Neural cell (in vitro differentiated cells): Measurements from ENCODE around the gene SCN3B. TPM values are rescaled to one million over a fixed set of nuclear protein-coding genes. Genes with fewer than 3 reads are reported as not detected.

Experiments used
- H2AFZ ChIP-seq: fragments of 200-600, 300-800 bp; sonication (generic), shearing (Covaris generic); 2 replicates; pipeline ENCODE4 v1.6.0; 2014; ENCODE audit warnings: low read depth, mild to moderate bottlenecking, antibody characterized with exemption, low read length, moderate library complexity
- H3F3A ChIP-seq: fragments of 200-600 bp; shearing (Covaris generic); 2 replicates; pipeline ENCODE4 v1.6.1; 2016; ENCODE audit warnings: mild to moderate bottlenecking, moderate library complexity, mixed read lengths, antibody characterized with exemption, low read length; ENCODE audit not compliant: insufficient read depth, poor library complexity, severe bottlenecking
- H3K27ac ChIP-seq: fragments of 200-600, 300-800 bp; sonication (generic), shearing (Covaris generic); 2 replicates; pipeline ENCODE4 v1.5.1; 2014; ENCODE audit warnings: mild to moderate bottlenecking, low read length, moderate library complexity
- H3K27me3 ChIP-seq: fragments of 300-800, 200-600 bp; sonication (generic), shearing (Covaris generic); 2 replicates; pipeline ENCODE4 v1.6.0; 2014; ENCODE audit warnings: mild to moderate bottlenecking, low read depth, low read length, moderate library complexity; ENCODE audit not compliant: insufficient read depth
- H3K36me3 ChIP-seq: fragments of 300-800, 200-600 bp; sonication (generic), shearing (Covaris generic); 2 replicates; pipeline ENCODE4 v1.5.1; 2014; ENCODE audit warnings: mild to moderate bottlenecking, antibody characterized with exemption, low read length, moderate library complexity; ENCODE audit not compliant: insufficient read depth
- H3K4me2 ChIP-seq: fragments of 300-800, 200-600 bp; sonication (generic), shearing (Covaris generic); 2 replicates; pipeline ENCODE4 v1.6.0; 2014; ENCODE audit warnings: mild to moderate bottlenecking, low read length
- H3K4me3 ChIP-seq: fragments of 300-800, 200-600 bp; sonication (generic), shearing (Covaris generic); 2 replicates; pipeline ENCODE4 v1.5.1; 2014; ENCODE audit warnings: mild to moderate bottlenecking, low read length, moderate library complexity
- H3K79me2 ChIP-seq: fragments of 200-600 bp; shearing (Covaris generic); replicated peaks from 2 replicates; pipeline ENCODE4 v1.6.0; 2014; ENCODE audit warnings: mild to moderate bottlenecking, low read length, moderate library complexity; ENCODE audit not compliant: insufficient read depth
- H3K9ac ChIP-seq: fragments of 300-800, 200-600 bp; sonication (generic), shearing (Covaris generic); 2 replicates; pipeline ENCODE4 v1.6.1; 2016; ENCODE audit warnings: mild to moderate bottlenecking, low read length, mixed read lengths
- H3K9me2 ChIP-seq: fragments of 200-600 bp; shearing (Covaris generic); 2 replicates; pipeline ENCODE4 v1.6.1; 2016; ENCODE audit warnings: mild to moderate bottlenecking, low read length, mixed read lengths; ENCODE audit not compliant: insufficient read depth
- H3K9me3 ChIP-seq: fragments of 200-600, 300-800 bp; sonication (generic), shearing (Covaris generic); 2 replicates; pipeline ENCODE4 v1.6.1; 2016; ENCODE audit warnings: mild to moderate bottlenecking, mixed run types, low read length, moderate library complexity, mixed read lengths
- H4K20me1 ChIP-seq: fragments of 200-600 bp; shearing (Covaris generic); 2 replicates; pipeline ENCODE4 v1.6.1; 2016; ENCODE audit warnings: mild to moderate bottlenecking, mixed run types; ENCODE audit not compliant: insufficient read depth
- CTCF ChIP-seq: fragments of 450-650 bp; IDR thresholded peaks from 2 replicates; pipeline ENCODE4 v1.5.1; 2014; ENCODE audit warnings: antibody characterized with exemption, mild to moderate bottlenecking, moderate library complexity; ENCODE audit not compliant: poor library complexity, severe bottlenecking
- EP300 ChIP-seq: fragments of 450-650 bp; conservative IDR thresholded peaks from 2 replicates; pipeline ENCODE4 v1.6.1; 2014; ENCODE audit warnings: antibody characterized with exemption, mild to moderate bottlenecking, moderate library complexity; ENCODE audit not compliant: poor library complexity, severe bottlenecking
- EZH2 ChIP-seq: fragments of 200-600, 300-800 bp; shearing (Covaris generic), sonication (generic); IDR thresholded peaks from 2 replicates; pipeline ENCODE4 v1.6.1; 2014; ENCODE audit warnings: antibody characterized with exemption, low read length, borderline replicate concordance, mild to moderate bottlenecking; ENCODE audit not compliant: insufficient read depth, poor library complexity, severe bottlenecking
- MXI1 ChIP-seq: fragments of 450-650 bp; conservative IDR thresholded peaks from 2 replicates; pipeline ENCODE4 v1.6.1; 2014; ENCODE audit warnings: antibody characterized with exemption, mild to moderate bottlenecking; ENCODE audit not compliant: poor library complexity, severe bottlenecking
- POLR2AphosphoS5 ChIP-seq: IDR thresholded peaks from 2 replicates; pipeline ENCODE4 v1.6.1; 2012
- RAD21 ChIP-seq: fragments of 450-650 bp; conservative IDR thresholded peaks from 2 replicates; pipeline ENCODE4 v1.6.1; 2014; ENCODE audit warnings: antibody characterized with exemption, mild to moderate bottlenecking, moderate library complexity
- SMC3 ChIP-seq: fragments of 450-650 bp; conservative IDR thresholded peaks from 2 replicates; pipeline ENCODE4 v1.6.1; 2014; ENCODE audit warnings: antibody characterized with exemption, mild to moderate bottlenecking, moderate library complexity; ENCODE audit not compliant: poor library complexity
- TAF1 ChIP-seq: IDR thresholded peaks from 2 replicates; pipeline ENCODE4 v1.6.1; 2012; ENCODE audit warnings: low read depth
- polyA plus RNA-seq: library from polyadenylated mRNA; depleted of rRNA; stranded (reverse); fragments of >200 nt; gene quantifications from 2 replicates; pipeline ENCODE4 v1.2.3, GENCODE V29; 2014
- TF ChIP-seq, protein P1 (sequence below): IDR thresholded peaks from 2 replicates; pipeline ENCODE4 v1.6.1; 2012; ENCODE audit warnings: borderline replicate concordance

Gene SCN3B
- polyA plus RNA-seq, 1 donor from 2014 or later: 42.1 TPM

DNA sequence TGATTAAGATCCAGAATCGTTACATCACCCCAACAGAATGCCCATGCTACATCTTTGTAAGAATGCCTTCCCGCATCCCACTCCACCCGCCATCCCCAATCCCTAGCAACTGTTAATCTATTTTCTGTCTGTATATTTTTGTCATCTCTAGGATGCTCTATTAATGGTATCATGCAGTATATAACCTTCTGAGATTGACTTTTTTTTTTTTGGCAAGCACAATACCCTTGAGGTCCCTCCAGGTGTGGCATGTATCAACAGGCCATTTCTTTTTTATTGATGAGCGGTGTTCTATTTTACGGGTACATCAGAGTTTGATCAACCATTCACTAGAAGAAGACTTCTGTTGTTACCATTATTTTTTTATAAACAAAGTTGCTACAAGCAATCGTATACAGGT is 30.2 kb upstream of the SCN3B start:
- TF ChIP-seq EZH2: no peak
- no peak for TF ChIP-seq POLR2AphosphoS5
- no peak for TF ChIP-seq TAF1
- TF ChIP-seq EP300: no peak
- no peak for TF ChIP-seq SMC3
- TF ChIP-seq, protein P1, sequence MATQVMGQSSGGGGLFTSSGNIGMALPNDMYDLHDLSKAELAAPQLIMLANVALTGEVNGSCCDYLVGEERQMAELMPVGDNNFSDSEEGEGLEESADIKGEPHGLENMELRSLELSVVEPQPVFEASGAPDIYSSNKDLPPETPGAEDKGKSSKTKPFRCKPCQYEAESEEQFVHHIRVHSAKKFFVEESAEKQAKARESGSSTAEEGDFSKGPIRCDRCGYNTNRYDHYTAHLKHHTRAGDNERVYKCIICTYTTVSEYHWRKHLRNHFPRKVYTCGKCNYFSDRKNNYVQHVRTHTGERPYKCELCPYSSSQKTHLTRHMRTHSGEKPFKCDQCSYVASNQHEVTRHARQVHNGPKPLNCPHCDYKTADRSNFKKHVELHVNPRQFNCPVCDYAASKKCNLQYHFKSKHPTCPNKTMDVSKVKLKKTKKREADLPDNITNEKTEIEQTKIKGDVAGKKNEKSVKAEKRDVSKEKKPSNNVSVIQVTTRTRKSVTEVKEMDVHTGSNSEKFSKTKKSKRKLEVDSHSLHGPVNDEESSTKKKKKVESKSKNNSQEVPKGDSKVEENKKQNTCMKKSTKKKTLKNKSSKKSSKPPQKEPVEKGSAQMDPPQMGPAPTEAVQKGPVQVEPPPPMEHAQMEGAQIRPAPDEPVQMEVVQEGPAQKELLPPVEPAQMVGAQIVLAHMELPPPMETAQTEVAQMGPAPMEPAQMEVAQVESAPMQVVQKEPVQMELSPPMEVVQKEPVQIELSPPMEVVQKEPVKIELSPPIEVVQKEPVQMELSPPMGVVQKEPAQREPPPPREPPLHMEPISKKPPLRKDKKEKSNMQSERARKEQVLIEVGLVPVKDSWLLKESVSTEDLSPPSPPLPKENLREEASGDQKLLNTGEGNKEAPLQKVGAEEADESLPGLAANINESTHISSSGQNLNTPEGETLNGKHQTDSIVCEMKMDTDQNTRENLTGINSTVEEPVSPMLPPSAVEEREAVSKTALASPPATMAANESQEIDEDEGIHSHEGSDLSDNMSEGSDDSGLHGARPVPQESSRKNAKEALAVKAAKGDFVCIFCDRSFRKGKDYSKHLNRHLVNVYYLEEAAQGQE: no peak
- no peak for TF ChIP-seq MXI1
- TF ChIP-seq RAD21: no peak
- no peak for TF ChIP-seq CTCF
- no peaks in the 10 kb centered on the region for H3K9me2 ChIP-seq
- H3K79me2 ChIP-seq: no peaks in the 10 kb centered on the region
- H3K4me2 ChIP-seq: no peak overlapping the region
- H3K9ac ChIP-seq: no peak overlapping the region
- H3K36me3 ChIP-seq: no peaks in the 10 kb centered on the region
- H2AFZ ChIP-seq: no peak overlapping the region
- peaks cover 3% of the 10 kb centered on the region for H3F3A ChIP-seq
- peak overlapping the region; percentile 96 for H3K27ac ChIP-seq
- no peaks in the 10 kb centered on the region for H3K27me3 ChIP-seq
- no peaks in the 10 kb centered on the region for H3K9me3 ChIP-seq
- H4K20me1 ChIP-seq: no peaks in the 10 kb centered on the region
- H3K4me3 ChIP-seq: no peak overlapping the region

- no peaks in the 10 kb centered on the region for H3K9me3 ChIP-seq
- peak overlapping the region; percentile 68 for H3K9ac ChIP-seq
- peak overlapping the region; percentile 83 for H2AFZ ChIP-seq
- H3K4me2 ChIP-seq: peak overlapping the region; percentile 81
- H3K79me2 ChIP-seq: no peaks in the 10 kb centered on the region
- H4K20me1 ChIP-seq: no peaks in the 10 kb centered on the region
- no peaks in the 10 kb centered on the region for H3K36me3 ChIP-seq
- peak overlapping the region; percentile 96 for H3K27ac ChIP-seq
- TF ChIP-seq, protein P1: no peak
- TF ChIP-seq EP300: no peak
- TF ChIP-seq SMC3: no peak
- TF ChIP-seq EZH2: no peak
- no peak for TF ChIP-seq POLR2AphosphoS5
- TF ChIP-seq CTCF: no peak
- no peak for TF ChIP-seq TAF1
- TF ChIP-seq RAD21: no peak
- TF ChIP-seq MXI1: no peak
- H3K27me3 ChIP-seq: no peaks in the 10 kb centered on the region
- peak overlapping the region; percentile 56 for H3K4me3 ChIP-seq
- H3F3A ChIP-seq: peaks cover 3% of the 10 kb centered on the region
- no peaks in the 10 kb centered on the region for H3K9me2 ChIP-seq
Observed at GRCh38 chr11:123683428-123684170, 29.2 kb upstream of the SCN3B start.
